HepG2 (cell line): ENCODE data around the gene CNTN4.

ENCODE experiments used
- CBX5 ChIP-seq: sonication (generic); formaldehyde crosslinking; IDR thresholded peaks from 2 replicates; pipeline ENCODE4 v1.4.0; 2020; ENCODE audit warnings: missing genetic modification reagents, borderline replicate concordance
- GABPB1 ChIP-seq: IDR thresholded peaks from 2 replicates; pipeline ENCODE4 v1.6.1; 2016; ENCODE audit warnings: mild to moderate bottlenecking, missing genetic modification reagents, moderate library complexity, missing compliant biosample characterization
- GATAD1 ChIP-seq: IDR thresholded peaks from 2 replicates; pipeline ENCODE4 v1.6.1; 2016; ENCODE audit warnings: missing genetic modification reagents, missing compliant biosample characterization
- JUND ChIP-seq: sonication (generic); formaldehyde crosslinking; IDR thresholded peaks from 2 replicates; pipeline ENCODE4 v1.8.0; 2022; ENCODE audit warnings: mild to moderate bottlenecking, missing genetic modification reagents
- POLR2A ChIP-seq, 2 experiments: IDR thresholded peaks; 2 replicates each; pipeline ENCODE4 v1.6.1; 2011; ENCODE audit warnings: low read depth in 2 of 2, low read length in 2 of 2, mild to moderate bottlenecking in 1 of 2, moderate library complexity in 1 of 2; ENCODE audit not compliant: insufficient read depth in 1 of 2
- POLR2AphosphoS5 ChIP-seq: IDR thresholded peaks from 2 replicates; pipeline ENCODE4 v1.6.1; 2012; ENCODE audit warnings: low read depth, low read length
- REPIN1 ChIP-seq: sonication (generic); formaldehyde crosslinking; IDR thresholded peaks from 2 replicates; pipeline ENCODE4 v1.8.0; 2022; ENCODE audit warnings: missing genetic modification reagents, low read depth, mild to moderate bottlenecking, borderline replicate concordance
- RFX5 ChIP-seq: IDR thresholded peaks from 2 replicates; pipeline ENCODE4 v1.6.1; 2011; ENCODE audit warnings: low read depth, low read length, improper control_type of control experiment
- SMARCC2 ChIP-seq: fragments of 450-650 bp; IDR thresholded peaks from 2 replicates; pipeline ENCODE4 v1.6.1; 2017; ENCODE audit warnings: antibody characterized with exemption, mild to moderate bottlenecking
- ZBTB8A ChIP-seq: sonication (generic); formaldehyde crosslinking; IDR thresholded peaks from 2 replicates; pipeline ENCODE4 v1.4.0; 2020; ENCODE audit warnings: mild to moderate bottlenecking, low read depth, missing genetic modification reagents, borderline replicate concordance
- ZFP36 ChIP-seq: fragments of 150-350 bp; IDR thresholded peaks from 2 replicates; pipeline ENCODE4 v1.6.1; 2018; ENCODE audit warnings: borderline replicate concordance, low read length, low read depth; ENCODE audit not compliant: partially characterized antibody
- ZFP82 ChIP-seq: sonication (generic); formaldehyde crosslinking; IDR thresholded peaks from 2 replicates; pipeline ENCODE4 v1.5.1; 2020; ENCODE audit warnings: mild to moderate bottlenecking, missing genetic modification reagents, borderline replicate concordance
- ZNF331 ChIP-seq: sonication (generic); formaldehyde crosslinking; IDR thresholded peaks from 2 replicates; pipeline ENCODE4 v1.4.0; 2020; ENCODE audit warnings: missing genetic modification reagents
- ZNF564 ChIP-seq: sonication (generic); formaldehyde crosslinking; IDR thresholded peaks from 2 replicates; pipeline ENCODE4 v1.8.1; 2023; ENCODE audit warnings: mild to moderate bottlenecking, missing genetic modification reagents

GRCh38 chr3:2992534-2992933 is 893.9 kb downstream of the CNTN4 start:
- no peak for TF ChIP-seq ZFP36
- TF ChIP-seq ZFP82: no peak
- no peak for TF ChIP-seq ZBTB8A (CRISPR knock-in tag)
- no peak for TF ChIP-seq SMARCC2
- TF ChIP-seq ZNF331 (CRISPR knock-in tag): no peak
- TF ChIP-seq POLR2AphosphoS5: no peak
- TF ChIP-seq POLR2A (IDR thresholded peaks at IDR 0.05; ENCODE audit: insufficient read depth in 1 of 2, low read depth in 2 of 2, low read length in 2 of 2): no peak
- no peak for TF ChIP-seq JUND (CRISPR knock-in tag)
- no peak for TF ChIP-seq REPIN1 (CRISPR knock-in tag)
- TF ChIP-seq GATAD1: no peak
- no peak for TF ChIP-seq ZNF564
- no peak for TF ChIP-seq RFX5
- TF ChIP-seq GABPB1 (CRISPR knock-in tag): no peak
- no peak for TF ChIP-seq CBX5
